Right atrium auricular region (tissue), 2 donors: ENCODE data around the gene ASB1. TPM values are rescaled to one million over a fixed set of nuclear protein-coding genes. Genes with fewer than 3 reads are reported as not detected.

ENCODE experiments used
- DNase-seq: peaks from one replicate; pipeline ENCODE4 v3.0.0-alpha.2; 2019; ENCODE audit warnings: low spot score
- H3K27ac ChIP-seq, 2 donors: fragments of 200-600 bp; sonication (generic); 1 replicate in 1 of 2; 2 replicates in 1 of 2; pipeline ENCODE4 v1.5.1; 2016 to 2019
- H3K27me3 ChIP-seq, 2 donors: fragments of 200-600 bp; sonication (generic); one replicate each; pipeline versions ENCODE4 v1.5.1 to v1.6.0; 2017 to 2019
- H3K36me3 ChIP-seq: fragments of 200-600 bp; sonication (generic); one replicate; pipeline ENCODE4 v1.5.1; 2016
- H3K4me1 ChIP-seq, 2 donors: fragments of 200-600 bp; sonication (generic); one replicate each; pipeline versions ENCODE4 v1.5.1 to v1.6.0; 2017 to 2019
- H3K4me3 ChIP-seq, 2 donors: fragments of 200-600 bp; sonication (generic); 1 replicate in 1 of 2; 2 replicates in 1 of 2; pipeline ENCODE4 v1.5.1; 2017 to 2019; ENCODE audit warnings: mild to moderate bottlenecking in 1 of 2, moderate library complexity in 1 of 2
- H3K9me3 ChIP-seq, 2 donors: fragments of 200-600 bp; sonication (generic); one replicate each; pipeline ENCODE4 v1.5.1; 2019
- total RNA-seq, 2 donors: library from RNA; depleted of rRNA; stranded (reverse); fragments of >200 nt; gene quantifications; one replicate each; pipeline ENCODE4 v1.1.0, GENCODE V29; 2016
- TF ChIP-seq, protein P1 (sequence below), 2 donors: fragments of 200-600 bp; sonication (generic); IDR thresholded peaks; one replicate each; pipeline ENCODE4 v1.5.1; 2019; ENCODE audit warnings: antibody characterized with exemption in 2 of 2

Gene ASB1
- total RNA-seq, 2 donors from 2014 or later, result 32.3 to 43.6 TPM

DNA sequence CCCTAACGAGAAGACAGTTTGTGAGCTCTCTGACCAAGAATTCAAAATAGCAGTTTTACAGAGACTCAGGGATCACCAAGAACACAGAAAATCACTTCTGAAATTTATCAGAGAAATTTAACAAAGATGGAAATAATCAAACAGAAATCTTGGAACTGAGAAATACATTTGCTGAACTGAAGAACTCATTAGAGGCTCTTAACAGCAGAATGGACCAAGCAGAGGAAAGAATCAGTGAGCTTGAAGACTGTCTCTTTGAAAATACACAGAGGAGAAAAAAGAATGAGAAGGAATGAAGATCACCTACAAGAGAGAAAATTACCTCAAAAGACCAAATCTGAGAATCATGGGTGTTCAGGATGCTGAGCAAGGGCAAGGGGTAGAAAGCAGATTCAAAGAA, 29.7 kb downstream of the ASB1 start:
- H3K27ac ChIP-seq, result no peak overlapping the region
- H3K4me3 ChIP-seq, result no peak overlapping the region
- DNase-seq, result no peak
- H3K9me3 ChIP-seq, result peaks cover 0 to 8% of the 10 kb centered on the region in 2 donors
- no peaks in the 10 kb centered on the region for H3K36me3 ChIP-seq
- TF ChIP-seq, protein P1, sequence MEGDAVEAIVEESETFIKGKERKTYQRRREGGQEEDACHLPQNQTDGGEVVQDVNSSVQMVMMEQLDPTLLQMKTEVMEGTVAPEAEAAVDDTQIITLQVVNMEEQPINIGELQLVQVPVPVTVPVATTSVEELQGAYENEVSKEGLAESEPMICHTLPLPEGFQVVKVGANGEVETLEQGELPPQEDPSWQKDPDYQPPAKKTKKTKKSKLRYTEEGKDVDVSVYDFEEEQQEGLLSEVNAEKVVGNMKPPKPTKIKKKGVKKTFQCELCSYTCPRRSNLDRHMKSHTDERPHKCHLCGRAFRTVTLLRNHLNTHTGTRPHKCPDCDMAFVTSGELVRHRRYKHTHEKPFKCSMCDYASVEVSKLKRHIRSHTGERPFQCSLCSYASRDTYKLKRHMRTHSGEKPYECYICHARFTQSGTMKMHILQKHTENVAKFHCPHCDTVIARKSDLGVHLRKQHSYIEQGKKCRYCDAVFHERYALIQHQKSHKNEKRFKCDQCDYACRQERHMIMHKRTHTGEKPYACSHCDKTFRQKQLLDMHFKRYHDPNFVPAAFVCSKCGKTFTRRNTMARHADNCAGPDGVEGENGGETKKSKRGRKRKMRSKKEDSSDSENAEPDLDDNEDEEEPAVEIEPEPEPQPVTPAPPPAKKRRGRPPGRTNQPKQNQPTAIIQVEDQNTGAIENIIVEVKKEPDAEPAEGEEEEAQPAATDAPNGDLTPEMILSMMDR (IDR thresholded peaks at IDR 0.05), result no peak
- no peaks in the 10 kb centered on the region for H3K27me3 ChIP-seq
- H3K4me1 ChIP-seq, result peaks cover 0 to 22% of the 10 kb centered on the region in 2 donors

DNA sequence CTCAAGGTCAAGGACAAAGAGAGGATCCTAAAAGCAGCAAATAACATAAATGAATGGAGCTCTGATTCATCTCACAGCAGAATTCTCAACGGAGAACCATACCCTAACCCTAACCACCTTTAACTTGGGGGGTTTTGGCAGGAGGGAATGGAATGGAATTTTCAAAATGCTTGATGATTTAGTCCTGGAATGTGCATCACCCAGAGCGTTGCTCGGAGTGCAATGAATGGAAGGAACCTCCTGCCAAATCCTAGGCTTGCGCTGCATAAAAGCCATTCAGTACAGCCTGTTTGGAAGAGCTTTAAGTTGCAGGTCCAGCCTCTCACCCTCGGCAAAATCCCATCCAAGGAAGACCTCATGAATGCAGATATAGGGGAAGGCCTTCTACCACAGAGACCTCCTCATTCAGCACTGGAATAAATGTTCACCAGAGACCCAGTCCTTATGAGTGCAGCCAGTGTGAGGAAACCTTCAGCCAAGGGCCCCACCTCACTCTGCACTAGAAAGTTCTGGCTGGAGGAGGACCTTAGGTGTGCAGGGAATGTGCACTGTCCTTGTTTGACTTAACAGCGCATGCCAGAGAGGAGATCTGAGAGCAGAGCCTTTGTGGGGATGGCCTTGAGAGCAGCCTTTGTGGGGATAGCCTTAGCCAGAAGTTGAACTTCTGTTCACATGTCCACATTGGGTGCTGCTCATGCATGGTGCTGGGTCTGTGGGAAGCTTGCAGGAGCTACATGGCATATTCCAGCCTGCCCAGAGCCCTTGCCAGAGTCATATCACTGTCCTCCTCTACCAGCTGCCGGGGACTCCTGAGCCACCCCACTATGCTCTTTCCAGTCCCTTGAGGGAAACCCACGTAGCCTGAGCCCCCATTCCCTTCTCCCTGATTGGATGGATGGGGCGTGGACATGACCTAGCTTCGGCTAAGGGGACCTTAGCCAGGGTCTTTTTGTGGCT, 30.5 kb downstream of the ASB1 start:
- no peaks in the 10 kb centered on the region for H3K36me3 ChIP-seq
- TF ChIP-seq, protein P1 (IDR thresholded peaks at IDR 0.05), result no peak

DNA sequence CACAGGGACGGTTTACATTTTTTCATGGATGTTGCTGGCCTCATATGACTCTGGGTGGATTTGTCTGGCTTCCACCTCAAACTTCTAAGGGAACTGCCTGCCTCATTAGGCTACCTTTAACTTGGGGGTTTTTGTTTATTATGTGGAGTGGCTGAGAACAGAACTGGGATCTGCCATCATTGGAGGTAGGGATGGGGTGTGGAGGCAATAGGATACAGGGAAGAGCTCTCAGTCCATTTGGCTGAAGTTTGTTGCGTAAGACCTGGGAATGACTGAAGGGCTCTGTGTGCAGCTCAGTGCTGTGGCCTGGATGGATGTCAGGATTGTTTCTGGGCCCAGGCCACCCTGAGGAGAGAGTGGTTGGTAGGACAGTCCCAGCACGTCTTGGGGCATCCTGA, 31.2 kb downstream of the ASB1 start:
- H3K4me1 ChIP-seq, result peaks cover 0 to 22% of the 10 kb centered on the region in 2 donors
- H3K9me3 ChIP-seq, result peaks cover 0 to 8% of the 10 kb centered on the region in 2 donors
- DNase-seq, result no peak
- no peak overlapping the region for H3K27ac ChIP-seq
- H3K27me3 ChIP-seq, result no peaks in the 10 kb centered on the region
- TF ChIP-seq, protein P1 (IDR thresholded peaks at IDR 0.05), result no peak
- no peak overlapping the region for H3K4me3 ChIP-seq
- no peaks in the 10 kb centered on the region for H3K36me3 ChIP-seq

More for the DNA sequence above, 30.5 kb downstream of the ASB1 start:
- Histone ChIP-seq H3K9me3 (peaks cover 0 to 8% of the 10 kb centered on the region in 2 donors), H3K27ac (no peak overlapping the region), H3K4me1 (peaks cover 0 to 22% of the 10 kb centered on the region in 2 donors), H3K4me3 (no peak overlapping the region), H3K27me3 (no peaks in the 10 kb centered on the region)
- no peak for DNase-seq

DNA sequence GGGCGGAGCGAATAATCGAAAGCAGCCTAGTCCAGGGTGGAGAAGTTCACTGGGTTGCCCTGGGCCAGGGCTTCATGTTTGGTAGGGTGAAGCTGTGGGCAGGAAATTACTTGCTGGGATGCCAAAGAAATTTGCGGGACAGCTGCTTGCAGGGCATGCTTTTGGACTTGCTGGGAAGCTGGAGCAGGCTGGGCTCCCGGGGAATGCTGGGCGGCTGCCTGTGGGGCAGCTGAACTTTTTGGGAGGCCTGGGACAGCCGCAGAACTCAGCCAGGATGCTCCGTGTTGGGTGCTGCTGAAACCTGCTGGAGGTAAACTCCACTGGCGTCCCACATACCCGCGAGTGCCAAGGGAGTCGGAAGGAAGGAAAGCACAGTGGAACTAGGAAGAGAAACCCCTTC, 31.9 kb downstream of the ASB1 start:
- Histone ChIP-seq H3K27ac (peak overlapping the region; percentile 44 to 65), H3K36me3 (no peaks in the 10 kb centered on the region), H3K27me3 (no peaks in the 10 kb centered on the region), H3K9me3 (peaks cover 0 to 8% of the 10 kb centered on the region in 2 donors), H3K4me1 (peaks cover 0 to 22% of the 10 kb centered on the region in 2 donors), H3K4me3 (peak overlapping the region in 1 of 2 donors; percentile 11)
- no peak for DNase-seq
- TF ChIP-seq, protein P1 (IDR thresholded peaks at IDR 0.05), result no peak

DNA sequence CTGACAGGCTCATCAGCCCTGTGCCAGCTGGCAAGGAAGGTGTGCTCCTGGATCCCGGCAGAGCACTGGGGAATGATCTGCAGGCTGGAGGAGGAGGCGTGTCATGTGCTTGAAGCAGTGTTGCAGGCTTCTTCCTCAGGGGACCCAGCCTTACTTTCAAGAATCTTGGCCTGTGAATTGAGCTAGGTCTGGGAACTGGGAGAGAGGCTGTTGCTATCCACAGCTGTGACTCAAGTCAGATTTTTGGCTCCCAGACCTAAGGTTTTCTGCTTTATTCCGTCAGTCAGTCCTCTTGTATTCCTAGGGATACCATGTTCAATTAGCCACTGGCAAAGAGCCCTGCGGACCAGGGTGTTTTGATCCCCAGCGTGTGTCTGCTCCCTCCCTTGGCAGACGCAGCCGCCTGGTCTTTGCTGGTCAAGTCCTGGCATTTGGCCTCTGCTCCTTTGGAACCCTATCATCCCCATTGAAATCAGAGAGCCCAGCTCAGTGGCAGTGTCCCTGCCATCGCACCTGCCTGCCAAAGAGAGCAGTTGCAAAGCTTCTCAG, 32.4 kb downstream of the ASB1 start:
- Histone ChIP-seq H3K4me3 (peak overlapping the region in 1 of 2 donors; percentile 11), H3K9me3 (peaks cover 0 to 8% of the 10 kb centered on the region in 2 donors), H3K36me3 (no peaks in the 10 kb centered on the region), H3K4me1 (peaks cover 0 to 22% of the 10 kb centered on the region in 2 donors), H3K27ac (peak overlapping the region; percentile 44 to 65), H3K27me3 (no peaks in the 10 kb centered on the region)
- peak; percentile 77 for DNase-seq
- TF ChIP-seq, protein P1 (IDR thresholded peaks at IDR 0.05), result no peak
